Parathyroid adenoma (tissue), 2 donors: Measurements from ENCODE around the gene EFNA5.

Experiments
- H2AFZ ChIP-seq: fragments of 300-600 bp; sonication (generic); one replicate; pipeline ENCODE4 v1.7.0; 2017; ENCODE audit warnings: antibody characterized with exemption, mild to moderate bottlenecking
- H3K27ac ChIP-seq: fragments of 300-600 bp; sonication (generic); one replicate; pipeline ENCODE4 v1.7.0; 2017
- H3K27me3 ChIP-seq: fragments of 300-600 bp; sonication (generic); one replicate; pipeline ENCODE4 v1.7.0; 2017; ENCODE audit warnings: low read length; ENCODE audit not compliant: control insufficient read depth, insufficient read depth
- H3K36me3 ChIP-seq: fragments of 300-600 bp; sonication (generic); one replicate; pipeline ENCODE4 v1.7.0; 2017; ENCODE audit warnings: low read length; ENCODE audit not compliant: control insufficient read depth, insufficient read depth
- H3K4me1 ChIP-seq: fragments of 300-600 bp; sonication (generic); one replicate; pipeline ENCODE4 v1.7.0; 2017; ENCODE audit warnings: control low read depth
- H3K4me2 ChIP-seq: fragments of 300-600 bp; sonication (generic); one replicate; pipeline ENCODE4 v1.7.0; 2017; ENCODE audit warnings: low read length
- H3K4me3 ChIP-seq: fragments of 300-600 bp; sonication (generic); one replicate; pipeline ENCODE4 v1.7.0; 2017; ENCODE audit warnings: low read depth, low read length
- H3K79me2 ChIP-seq: fragments of 300-600 bp; sonication (generic); one replicate; pipeline ENCODE4 v1.7.0; 2017; ENCODE audit warnings: control low read depth
- H3K9ac ChIP-seq: fragments of 300-600 bp; sonication (generic); one replicate; pipeline ENCODE4 v1.7.0; 2017; ENCODE audit warnings: mild to moderate bottlenecking
- H3K9me3 ChIP-seq: fragments of 300-600 bp; sonication (generic); one replicate; pipeline ENCODE4 v1.7.0; 2017; ENCODE audit warnings: low read length; ENCODE audit not compliant: control insufficient read depth
- TF ChIP-seq, protein P1 (sequence below): fragments of 300-600 bp; sonication (generic); IDR thresholded peaks from one replicate; pipeline ENCODE4 v1.7.0; 2017; ENCODE audit warnings: antibody characterized with exemption, mild to moderate bottlenecking
- donor health status: primary hyperparathyroidism.

The EFNA5 gene

DNA sequence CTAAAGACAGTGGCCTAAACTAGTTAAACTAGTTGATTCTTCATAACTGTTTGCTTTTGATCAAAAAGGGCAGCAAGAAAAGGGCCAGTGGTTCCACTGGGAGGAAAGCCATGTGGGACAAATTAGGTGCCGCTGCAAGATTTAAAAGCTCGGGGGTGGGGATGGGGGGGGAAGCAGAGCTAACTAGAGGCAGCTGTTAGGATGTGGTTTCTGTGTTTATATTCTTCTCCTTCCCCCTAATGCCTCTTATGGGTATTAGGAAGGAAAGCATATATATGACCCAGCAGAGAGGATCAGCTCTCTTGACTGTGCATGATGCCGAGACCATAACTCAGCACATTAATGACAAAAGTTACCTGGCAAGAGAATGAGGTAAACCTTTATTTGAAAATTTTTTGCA, 65.7 kb downstream of the EFNA5 start:
- Histone ChIP-seq H2AFZ (no peak overlapping the region), H3K36me3 (no peaks in the 10 kb centered on the region), H3K27ac (no peak overlapping the region), H3K27me3 (no peaks in the 10 kb centered on the region), H3K4me3 (no peak overlapping the region), H3K79me2 (no peaks in the 10 kb centered on the region), H3K9ac (no peak overlapping the region), H3K4me2 (no peak overlapping the region), H3K4me1 (no peaks in the 10 kb centered on the region), H3K9me3 (no peaks in the 10 kb centered on the region)
- TF ChIP-seq, protein P1, sequence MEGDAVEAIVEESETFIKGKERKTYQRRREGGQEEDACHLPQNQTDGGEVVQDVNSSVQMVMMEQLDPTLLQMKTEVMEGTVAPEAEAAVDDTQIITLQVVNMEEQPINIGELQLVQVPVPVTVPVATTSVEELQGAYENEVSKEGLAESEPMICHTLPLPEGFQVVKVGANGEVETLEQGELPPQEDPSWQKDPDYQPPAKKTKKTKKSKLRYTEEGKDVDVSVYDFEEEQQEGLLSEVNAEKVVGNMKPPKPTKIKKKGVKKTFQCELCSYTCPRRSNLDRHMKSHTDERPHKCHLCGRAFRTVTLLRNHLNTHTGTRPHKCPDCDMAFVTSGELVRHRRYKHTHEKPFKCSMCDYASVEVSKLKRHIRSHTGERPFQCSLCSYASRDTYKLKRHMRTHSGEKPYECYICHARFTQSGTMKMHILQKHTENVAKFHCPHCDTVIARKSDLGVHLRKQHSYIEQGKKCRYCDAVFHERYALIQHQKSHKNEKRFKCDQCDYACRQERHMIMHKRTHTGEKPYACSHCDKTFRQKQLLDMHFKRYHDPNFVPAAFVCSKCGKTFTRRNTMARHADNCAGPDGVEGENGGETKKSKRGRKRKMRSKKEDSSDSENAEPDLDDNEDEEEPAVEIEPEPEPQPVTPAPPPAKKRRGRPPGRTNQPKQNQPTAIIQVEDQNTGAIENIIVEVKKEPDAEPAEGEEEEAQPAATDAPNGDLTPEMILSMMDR = no peak

DNA sequence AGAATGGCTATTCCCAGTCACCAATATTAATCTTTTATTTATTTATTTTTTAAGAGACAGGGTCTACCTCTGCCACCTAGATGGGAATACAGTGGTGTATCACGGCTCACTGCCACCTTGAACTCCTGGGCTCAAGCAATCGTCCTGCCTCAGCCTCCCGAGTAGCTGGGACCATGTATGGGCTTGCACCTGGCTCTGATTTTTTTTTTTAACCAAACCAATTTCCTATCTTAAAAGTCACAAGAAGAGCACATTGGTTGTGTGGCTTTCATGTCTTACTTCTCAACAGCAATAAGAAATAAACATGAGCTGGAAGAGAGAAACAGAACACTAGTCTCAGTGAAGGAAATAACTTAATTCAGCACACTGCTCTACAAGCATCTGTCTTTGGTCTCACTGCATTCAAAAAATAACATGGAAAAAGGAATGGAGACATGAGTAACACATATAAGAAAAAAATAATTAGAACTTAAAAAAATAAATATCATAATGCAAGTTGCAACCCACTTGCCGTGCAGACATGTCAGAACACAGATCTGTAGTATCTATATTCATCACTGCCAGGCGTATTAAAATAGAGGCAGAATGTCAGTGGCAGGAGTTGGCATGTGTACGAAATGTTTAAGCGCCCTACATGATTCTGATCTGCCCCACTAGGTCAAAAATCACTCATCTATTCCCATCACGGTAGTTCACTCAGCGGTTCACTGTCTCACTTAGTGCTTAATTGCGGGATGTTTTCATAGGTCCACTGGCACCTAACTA, 66.4 kb downstream of the EFNA5 start:
- Histone ChIP-seq H3K9ac (no peak overlapping the region), H3K4me2 (no peak overlapping the region), H3K36me3 (no peaks in the 10 kb centered on the region), H3K4me1 (no peaks in the 10 kb centered on the region), H3K27me3 (no peaks in the 10 kb centered on the region), H3K27ac (no peak overlapping the region), H2AFZ (no peak overlapping the region), H3K9me3 (no peaks in the 10 kb centered on the region), H3K4me3 (no peak overlapping the region), H3K79me2 (no peaks in the 10 kb centered on the region)
- TF ChIP-seq, protein P1 = no peak

DNA sequence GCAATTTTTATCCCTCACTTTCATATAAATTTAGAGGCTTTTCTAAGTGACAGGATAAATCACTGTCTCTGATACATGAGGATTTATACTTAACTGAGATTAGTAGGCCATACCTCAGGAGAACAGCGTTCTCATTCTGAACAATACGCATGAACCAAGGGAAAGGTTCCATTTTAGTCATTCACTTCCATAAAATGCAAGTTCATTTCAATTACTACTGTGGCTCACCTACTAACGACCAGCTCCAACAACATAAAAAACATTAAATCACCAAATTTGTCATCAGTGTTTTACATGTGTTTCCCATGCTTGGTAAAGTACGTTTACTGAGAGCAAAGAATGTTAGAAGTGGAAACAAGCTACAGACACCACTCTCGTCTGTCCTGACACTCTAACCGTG, 67.4 kb downstream of the EFNA5 start:
- H3K79me2 ChIP-seq = no peaks in the 10 kb centered on the region

DNA sequence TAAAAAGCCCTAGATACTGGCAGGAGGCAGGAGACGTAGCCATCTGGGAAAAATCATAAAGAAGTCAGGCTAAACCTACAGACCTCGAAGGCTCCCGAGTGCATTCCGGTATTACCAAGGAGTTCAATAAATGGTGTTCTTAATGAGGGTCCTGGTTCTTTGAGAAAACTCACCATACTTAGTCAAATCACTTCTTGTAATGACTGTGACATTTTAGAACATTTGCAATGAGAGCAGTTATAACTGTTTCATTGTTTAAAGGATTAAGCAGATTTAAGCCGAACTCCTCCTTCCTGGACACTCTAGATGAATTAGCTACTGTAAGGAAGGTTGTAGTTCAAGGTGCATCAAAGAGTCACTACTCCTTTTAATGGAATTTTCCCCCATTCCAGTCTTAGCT, 67.8 kb downstream of the EFNA5 start:
- Histone ChIP-seq H3K9me3 (no peaks in the 10 kb centered on the region), H3K36me3 (no peaks in the 10 kb centered on the region), H3K79me2 (no peaks in the 10 kb centered on the region), H3K27ac (no peak overlapping the region), H3K4me3 (no peak overlapping the region), H3K4me1 (no peaks in the 10 kb centered on the region), H3K4me2 (no peak overlapping the region), H2AFZ (no peak overlapping the region), H3K27me3 (no peaks in the 10 kb centered on the region), H3K9ac (no peak overlapping the region)
- TF ChIP-seq, protein P1 = no peak

More for the DNA sequence above, 67.4 kb downstream of the EFNA5 start:
- Histone ChIP-seq H3K27ac (no peak overlapping the region), H3K9ac (no peak overlapping the region), H3K4me3 (no peak overlapping the region), H2AFZ (no peak overlapping the region), H3K36me3 (no peaks in the 10 kb centered on the region), H3K4me1 (no peaks in the 10 kb centered on the region), H3K9me3 (no peaks in the 10 kb centered on the region), H3K4me2 (no peak overlapping the region), H3K27me3 (no peaks in the 10 kb centered on the region)
- TF ChIP-seq, protein P1 = no peak

GRCh38 chr5:107601076-107601475, 69.7 kb downstream of the EFNA5 start:
- Histone ChIP-seq H3K9me3 (no peaks in the 10 kb centered on the region), H3K4me2 (no peak overlapping the region), H3K4me1 (no peaks in the 10 kb centered on the region), H3K9ac (no peak overlapping the region), H3K36me3 (no peaks in the 10 kb centered on the region), H3K4me3 (no peak overlapping the region), H3K27me3 (no peaks in the 10 kb centered on the region), H3K79me2 (no peaks in the 10 kb centered on the region), H3K27ac (no peak overlapping the region), H2AFZ (no peak overlapping the region)
- TF ChIP-seq, protein P1 = no peak
